ENCODE results near the gene NDRG2.

GRCh38 chr14:21020977-21021545, 3.8 kb downstream of the NDRG2 start:
- TF ChIP-seq POLR2AphosphoS5 (IDR thresholded peaks at IDR 0.05; ENCODE audit: low read depth, low read length) = no peak
- TF ChIP-seq TAF1 (IDR thresholded peaks at IDR 0.05; ENCODE audit: low read depth, low read length) = no peak
- TF ChIP-seq POLR2A (IDR thresholded peaks at IDR 0.05; ENCODE audit: low read depth, low read length) = no peak
- no peak for TF ChIP-seq SPI1 (IDR thresholded peaks at IDR 0.05; ENCODE audit: low read depth, low read length)

All from GM12891 (cell line).